Fibroblast of skin of right biceps (primary cell): ENCODE results near the gene MAPKAP1.
"Not testable (repeated sequence)": the region's sequence is repeated elsewhere in the genome, so short reads cannot be mapped to it uniquely, and the experiment has no call there.

ENCODE experiments used
- DNase-seq: peaks from one replicate; pipeline ENCODE4 v3.0.0-alpha.2; 2013

The MAPKAP1 gene

DNA sequence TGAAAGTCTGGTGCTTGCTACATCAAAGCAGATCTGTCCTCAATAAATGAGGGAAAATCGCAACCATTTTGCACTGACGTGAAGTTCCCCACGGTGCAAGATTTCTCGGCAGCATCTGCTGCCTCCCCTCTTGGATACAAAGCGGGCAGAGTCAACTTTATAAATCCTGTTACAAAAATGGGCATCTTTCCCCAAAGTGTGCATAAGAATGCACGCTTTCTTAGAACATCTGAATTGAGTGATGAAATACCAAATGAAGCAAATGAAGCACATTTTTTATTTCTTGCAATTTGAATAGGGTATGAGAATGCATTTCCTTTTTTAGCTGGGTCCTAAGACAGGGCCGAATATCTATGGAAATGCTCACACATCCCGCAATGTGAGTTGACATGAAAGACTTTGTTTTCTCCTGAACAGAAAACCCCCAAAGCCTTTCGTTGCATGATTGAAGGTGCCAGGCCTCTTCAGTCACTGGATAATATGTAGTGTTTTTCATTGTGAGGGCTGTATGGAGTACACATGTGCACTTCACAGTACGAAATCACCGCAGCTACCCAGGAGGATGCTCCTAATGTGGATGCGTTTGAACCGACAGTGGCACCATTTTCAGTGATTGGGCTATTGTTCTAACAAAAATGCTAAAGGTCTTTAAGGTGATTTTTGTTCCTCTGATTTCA lies 19.6 kb upstream of the MAPKAP1 start:
- no peak for DNase-seq

DNA sequence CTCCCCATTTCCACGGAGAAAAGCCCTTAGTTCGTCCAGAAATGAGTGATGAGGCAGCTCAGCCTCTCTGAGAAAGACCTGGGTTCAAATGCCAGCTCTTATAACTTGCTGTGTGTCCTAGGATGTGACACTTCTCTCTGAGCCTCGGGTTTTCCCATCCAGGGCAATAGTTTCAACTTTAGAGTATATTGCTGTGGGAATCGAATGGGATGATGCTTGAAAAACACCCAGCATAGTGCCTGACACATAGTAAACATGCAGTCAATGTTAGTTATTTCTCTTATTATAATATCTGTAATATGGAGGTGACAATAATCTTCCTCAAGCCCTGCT lies 430 bp upstream of the MAPKAP1 start:
- DNase-seq = no peak

DNA sequence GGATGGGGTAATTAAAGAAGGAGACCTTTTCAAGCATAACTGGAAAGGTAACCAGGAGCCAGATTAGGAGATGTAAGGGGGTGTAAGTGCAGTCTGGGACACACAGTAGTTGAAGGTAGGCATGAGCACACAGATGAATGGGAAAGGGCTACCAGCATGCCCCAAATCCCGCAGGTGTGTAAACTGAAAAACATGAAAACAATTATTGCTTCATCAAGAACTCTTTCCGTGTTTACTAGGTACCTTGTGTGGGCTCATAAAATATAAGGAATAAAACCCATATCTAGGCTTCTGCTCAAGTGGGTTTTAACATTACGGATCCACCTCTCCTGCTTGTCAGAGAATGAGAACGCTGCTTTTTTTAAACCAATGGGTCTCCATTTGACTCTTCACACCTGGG lies 1.1 kb downstream of the MAPKAP1 start:
- no peak for DNase-seq

DNA sequence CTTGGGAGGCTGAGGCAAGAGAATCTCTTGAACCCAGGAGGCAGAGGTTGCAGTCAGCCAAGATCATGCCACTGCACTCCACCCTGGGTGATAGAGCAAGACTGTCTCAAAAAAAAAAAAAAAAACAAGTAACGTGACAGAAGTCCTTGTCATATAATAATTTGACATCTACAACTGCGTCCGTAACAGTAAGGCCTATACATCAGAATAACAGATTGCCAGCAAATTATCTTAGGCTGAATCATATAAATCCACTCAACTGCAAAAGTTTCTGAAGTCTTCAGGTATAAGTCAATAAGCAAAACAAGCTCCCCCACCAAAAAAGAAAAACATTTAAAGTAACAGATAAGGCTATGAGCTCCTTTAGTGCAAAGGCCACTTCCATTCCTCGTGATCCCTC lies 3.3 kb downstream of the MAPKAP1 start:
- DNase-seq = no peak

DNA sequence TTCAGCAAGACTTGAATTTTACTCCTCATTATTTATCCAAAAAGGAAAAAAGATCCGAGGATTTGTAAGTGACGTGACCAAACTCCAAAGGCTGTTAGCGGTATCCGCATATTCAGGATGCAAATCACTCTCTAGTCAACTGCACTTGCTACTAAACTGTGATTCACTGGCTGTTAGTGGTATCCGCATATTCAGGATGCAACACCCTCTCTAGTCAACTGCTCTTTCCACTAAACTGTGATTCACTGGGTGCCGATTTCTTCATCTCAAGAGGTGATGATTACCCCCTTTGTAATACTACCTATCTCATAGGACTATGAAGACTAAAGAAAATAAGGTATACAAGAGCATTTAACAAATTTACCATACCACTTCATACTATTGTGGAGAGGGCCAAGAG lies 5.7 kb downstream of the MAPKAP1 start:
- peak; percentile 79 for DNase-seq

DNA sequence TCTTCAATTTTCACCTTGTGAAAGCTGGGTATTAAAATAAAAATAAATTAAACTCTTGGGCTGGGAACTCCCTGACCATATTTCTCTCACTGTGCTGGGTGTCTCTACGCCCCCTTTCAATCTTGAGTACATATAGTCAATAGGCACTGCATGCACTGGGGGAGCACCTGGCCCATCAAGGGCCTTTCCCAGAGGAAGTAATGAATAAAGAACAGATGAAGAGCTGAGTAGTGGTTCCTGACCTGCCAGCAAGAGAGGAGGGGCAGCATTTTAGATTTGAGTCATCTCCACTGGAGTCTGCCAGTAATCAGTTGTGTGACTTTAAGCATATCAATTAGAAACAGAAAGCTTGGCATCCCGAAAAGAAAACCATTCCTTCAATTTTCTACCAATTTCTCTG lies 6.2 kb downstream of the MAPKAP1 start:
- peak; percentile 35 for DNase-seq

DNA sequence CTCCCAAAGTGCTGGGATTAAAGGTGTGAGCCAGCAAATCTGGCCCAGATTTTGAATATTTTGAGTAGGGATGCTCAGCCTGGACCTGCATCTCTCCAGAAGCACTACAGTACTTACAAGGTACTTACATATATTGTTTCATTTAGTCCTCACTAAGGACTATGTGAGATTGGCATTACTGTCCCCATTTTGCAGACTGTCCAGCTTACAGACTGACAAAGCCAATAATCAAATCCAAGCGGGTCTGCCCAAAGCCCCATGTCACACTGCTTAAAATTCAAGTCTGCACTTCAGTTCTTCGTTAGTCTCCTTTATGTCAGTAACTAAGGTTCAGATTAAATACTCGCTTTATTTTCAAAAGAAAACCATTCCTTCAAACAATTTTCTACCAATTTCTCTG lies 7.1 kb downstream of the MAPKAP1 start:
- DNase-seq = no peak

DNA sequence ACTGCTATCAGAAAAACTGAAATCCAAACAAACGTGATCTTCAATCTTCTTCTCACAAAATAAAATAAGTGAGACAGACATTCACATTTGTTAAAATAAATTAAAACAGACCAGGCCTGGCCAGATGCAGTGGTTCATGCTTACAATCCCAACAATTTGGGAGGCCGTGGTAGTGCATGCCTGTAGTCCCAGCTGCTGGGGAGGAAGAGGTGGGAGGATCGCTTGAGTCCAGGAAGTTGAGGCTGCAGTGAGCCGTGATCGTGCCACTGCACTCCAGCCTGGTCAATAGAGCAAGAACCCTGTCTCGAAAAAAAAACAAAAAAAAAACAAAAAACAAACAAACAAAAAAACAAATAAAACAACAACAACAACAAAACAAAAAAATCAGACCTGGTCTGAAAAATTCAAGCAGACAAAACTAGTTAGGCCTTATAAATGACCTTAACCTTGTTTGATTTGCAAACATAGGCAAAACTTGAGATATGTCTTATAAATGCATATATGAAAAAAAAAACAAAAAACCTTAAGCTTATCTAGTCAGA lies 10.8 kb downstream of the MAPKAP1 start:
- DNase-seq = peak; percentile 3

DNA sequence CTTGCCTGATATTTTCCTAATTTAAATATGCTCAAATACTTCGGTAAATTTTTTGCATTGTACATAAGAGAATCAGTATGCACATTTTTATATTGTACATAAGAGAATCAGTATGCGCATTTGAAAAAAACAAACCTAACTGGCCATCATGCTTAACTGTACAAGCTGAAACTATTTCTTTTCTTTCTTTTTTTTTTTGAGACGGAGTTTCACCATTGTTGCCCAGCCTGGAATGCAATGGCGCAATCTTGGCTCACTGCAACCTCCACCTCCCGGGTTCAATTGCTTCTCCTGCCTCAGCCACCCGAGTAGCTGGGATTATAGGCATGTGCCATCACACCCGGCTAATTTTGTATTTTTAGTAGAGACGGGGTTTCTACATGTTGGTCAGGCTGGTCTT lies 11.5 kb downstream of the MAPKAP1 start:
- DNase-seq = peak; percentile 15

DNA sequence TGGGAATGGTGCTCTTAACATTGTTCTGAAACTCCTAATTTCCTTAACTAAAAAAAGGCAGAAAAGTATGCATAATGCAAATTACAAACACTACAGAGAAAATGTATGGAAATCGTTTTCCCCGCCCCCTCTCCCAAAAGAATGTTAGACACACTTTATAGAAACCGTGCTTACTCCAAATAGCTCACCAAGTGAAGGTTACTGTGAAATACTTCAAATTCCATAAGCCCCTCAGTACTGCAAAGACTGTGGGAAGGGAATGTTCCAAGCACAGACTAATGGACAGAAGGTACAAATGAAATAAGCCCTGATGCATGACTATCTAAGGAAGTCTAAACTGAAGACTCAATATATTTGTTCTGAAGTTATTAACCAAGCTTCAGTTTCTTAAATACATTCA lies 12.5 kb downstream of the MAPKAP1 start:
- peak; percentile 89 for DNase-seq

DNA sequence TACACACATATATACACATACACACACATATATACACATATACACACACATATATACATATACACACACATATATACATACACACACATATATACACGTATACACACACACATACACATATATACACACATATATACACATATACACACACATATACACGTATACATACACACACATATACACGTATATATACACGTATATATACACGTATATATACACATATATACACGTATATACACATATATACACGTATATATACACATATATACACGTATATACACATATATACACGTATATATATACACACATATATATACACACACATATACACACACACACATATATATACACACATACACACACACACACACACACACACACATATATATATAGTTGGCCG lies 13.5 kb downstream of the MAPKAP1 start:
- DNase-seq = not testable (repeated sequence)

DNA sequence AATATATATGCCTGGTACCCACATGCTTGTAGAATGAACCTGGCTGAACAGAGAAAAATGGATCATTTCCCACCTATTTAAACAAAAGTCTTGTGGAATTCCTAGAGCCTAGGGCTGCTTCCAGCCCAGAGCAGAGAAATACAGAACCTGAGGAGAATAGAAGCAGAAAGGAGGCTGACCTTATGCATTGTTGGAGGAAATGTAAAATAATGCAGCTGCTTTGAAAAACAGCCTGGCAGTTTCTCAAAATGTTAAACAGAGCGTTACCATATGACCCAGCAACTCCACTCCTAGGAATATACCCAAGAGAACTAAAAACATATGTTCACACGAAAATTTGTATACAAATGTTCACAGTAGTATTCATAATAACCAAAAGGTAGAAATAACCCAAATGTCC lies 15.1 kb downstream of the MAPKAP1 start:
- DNase-seq = no peak

DNA sequence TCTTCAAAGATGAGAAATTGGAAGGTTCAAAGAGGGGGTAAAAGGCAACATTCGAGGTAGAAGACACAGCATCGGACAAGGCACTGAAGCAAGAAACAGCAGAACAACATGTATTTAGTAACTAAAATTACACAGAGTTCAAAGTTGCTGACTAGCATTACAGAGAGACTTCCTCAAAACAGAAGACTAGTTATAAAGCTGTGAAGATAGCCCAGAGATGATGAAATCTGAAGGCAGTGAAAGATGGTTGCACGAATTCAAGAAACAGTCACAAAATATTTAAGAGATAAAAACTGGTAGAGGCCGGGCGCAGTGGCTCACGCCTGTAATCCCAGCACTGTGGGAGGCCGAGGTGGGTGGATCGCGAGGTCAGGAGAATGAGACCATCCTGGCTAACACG lies 16.3 kb downstream of the MAPKAP1 start:
- DNase-seq = no peak

DNA sequence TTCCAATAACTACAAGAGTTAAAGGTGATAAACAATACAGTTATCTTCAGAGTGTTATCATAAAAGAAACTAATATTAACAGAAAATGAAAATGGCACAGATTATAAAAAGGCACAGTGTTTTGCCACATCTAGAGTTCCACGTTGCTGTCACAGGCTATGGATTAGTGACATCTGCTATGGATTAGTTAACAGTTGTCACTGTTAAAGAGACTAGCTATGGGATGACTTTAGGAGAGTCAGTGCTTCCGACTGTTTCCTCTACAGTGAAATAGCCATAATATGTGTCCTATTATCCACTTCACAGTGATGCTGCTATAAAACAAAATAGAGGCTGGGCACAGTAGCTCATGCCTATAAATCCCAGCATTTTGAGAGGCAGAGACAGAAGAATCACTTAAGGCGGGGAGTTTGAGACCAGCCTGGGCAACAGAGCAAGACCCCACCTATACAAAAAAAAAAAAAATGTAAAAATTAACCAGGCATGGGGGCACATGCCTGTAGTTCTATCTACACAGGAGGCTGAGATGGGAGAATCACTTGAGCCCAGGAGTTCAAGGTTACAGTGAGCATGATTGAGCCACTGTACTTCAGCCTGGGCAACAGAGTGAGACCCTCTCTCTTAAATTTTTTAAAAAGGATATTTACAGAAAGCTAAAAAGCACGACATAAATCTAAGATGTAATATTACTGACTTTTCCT lies 19.7 kb downstream of the MAPKAP1 start:
- no peak for DNase-seq

DNA sequence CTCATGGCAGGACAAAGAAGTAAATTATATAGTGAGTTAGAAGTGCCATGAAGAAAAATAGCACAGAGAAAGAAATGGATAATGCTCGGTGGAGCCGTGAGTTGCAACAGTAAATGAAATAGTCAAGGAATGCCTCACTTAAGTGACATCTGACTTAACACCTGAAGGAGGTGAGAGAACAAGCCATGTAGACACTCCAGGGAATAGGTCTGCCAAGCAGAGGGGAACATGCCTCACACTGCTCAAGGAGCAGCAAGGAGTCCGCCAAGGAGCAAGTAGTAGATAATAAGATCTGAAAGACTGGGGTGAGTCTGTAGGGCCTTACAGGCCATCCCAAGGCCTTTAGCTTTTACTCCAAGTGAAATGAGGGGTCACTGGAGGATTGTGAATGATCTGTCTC lies 21.8 kb downstream of the MAPKAP1 start:
- DNase-seq = no peak

DNA sequence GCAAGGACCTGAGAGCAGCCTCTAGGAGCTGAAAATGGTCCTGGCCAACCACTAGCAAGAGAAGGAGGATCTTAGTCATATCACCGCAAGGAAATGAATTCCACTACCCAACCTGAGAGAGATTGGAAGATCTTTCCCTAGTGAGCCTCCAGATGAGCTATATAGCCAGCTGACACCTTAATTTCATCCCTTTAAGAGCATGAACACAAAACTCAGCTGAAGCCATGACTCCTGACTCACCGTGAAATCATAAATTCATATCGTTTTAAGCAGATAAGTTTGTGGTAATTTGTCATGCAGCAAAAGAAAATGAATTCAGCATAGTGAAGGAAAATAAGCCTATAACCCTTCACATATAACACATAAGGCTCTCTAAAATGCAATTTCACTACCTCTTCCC lies 23.5 kb downstream of the MAPKAP1 start:
- DNase-seq = peak; percentile 81

DNA sequence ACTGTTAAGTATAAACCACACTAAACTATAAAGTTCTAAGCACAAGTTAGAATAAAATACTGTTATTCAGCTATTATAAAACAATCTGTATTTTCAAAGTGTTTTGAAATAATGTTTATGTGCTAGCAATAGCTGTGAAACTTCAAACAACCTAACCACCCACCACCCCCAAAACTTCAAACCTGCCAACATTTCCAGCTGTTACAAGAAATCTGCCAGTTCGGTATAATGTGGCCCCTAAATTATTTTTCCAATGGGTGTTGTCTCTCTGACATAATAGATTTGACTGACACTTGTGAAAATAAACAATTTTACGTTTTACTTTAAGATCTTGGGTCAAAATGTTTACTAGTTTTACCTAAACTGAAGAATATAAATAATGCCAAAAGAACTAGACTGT lies 24.7 kb downstream of the MAPKAP1 start:
- no peak for DNase-seq

DNA sequence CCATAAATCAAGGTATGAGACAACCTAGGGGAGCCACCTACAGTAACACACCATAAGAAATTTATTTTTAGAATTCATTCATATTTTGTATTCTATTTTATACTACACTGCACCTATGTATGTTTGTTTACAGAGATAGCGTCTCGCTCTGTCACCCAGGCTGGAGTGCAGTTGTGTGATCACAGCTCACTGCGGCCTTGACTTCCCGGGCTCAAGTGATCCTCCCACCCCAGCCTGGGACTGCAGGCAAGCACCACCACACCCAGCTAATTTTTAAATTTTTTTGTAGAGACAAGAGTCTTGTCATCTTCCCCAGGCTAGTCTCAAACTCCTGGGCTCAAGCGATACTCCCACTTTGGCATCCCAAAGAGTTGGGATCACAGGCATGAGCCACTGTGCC lies 25.4 kb downstream of the MAPKAP1 start:
- no peak for DNase-seq

DNA sequence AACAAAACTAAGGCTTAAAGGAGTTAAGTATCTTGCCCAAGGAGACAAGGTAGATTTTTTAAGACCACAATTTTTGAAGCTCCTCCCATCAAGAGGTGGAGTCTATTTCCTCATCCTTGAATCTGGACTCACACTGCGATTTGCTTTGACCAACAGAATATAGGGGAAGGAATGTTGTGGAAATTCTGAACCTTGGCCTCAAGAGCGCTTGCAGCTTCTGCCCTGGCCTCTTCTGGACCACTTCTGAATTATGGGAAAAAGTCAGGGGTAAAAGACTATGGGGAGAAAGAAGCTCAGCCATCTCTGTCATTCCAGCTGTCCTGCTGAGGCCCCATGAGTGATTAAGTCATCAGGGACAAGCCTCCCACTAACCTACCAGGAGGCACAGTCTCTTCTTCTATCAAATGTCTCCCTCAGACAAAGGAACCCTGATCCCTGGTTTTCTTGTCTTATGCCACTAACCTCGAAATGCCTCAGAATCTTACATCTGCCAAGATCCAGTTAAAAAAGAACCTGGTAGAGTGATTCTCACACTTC lies 25.9 kb downstream of the MAPKAP1 start:
- no peak for DNase-seq

DNA sequence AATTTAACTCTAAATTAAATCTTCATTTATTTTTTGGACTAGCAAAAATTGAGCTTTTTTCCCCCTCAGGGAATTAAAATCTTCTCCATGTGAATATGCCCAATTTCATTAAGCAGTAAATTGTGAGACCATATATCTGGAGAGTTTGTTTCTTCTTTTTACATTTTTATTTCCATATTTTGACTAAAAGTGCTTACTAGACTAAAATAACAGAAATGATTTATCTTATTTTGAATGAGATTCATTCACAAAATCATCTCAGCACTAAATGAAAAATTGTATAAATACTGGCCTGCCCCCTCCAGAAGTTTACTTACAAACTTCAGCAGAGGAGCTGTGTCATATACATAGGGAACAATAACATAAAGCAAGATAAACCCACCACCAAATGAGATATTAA lies 26.6 kb downstream of the MAPKAP1 start:
- no peak for DNase-seq

DNA sequence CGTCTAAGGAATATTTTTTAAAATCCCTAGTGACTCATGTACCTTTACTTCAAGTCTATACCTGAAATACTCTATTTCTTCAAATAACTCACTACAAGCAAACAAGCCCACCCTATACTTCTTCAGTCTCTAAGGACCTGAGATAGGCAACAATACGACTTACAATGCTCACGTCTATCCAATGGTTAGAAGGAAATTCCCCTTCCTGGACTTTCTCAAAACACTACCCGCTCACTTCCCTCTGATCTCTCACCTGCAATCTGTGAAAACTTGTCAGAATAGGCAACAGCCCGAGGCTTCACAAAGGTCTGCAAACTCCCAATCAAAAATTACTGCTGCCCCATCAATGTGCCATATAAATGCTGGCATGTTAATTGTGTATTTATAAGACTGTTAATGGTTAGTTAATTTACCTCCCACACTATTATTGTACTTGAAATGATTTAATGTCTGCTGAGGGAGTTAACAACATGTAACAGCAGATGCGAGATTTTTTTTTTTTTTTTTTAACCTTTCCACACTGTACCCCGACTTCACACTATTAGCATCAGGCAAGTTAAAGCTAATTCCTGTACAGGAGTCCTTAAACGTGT lies 27.3 kb downstream of the MAPKAP1 start:
- DNase-seq = no peak

DNA sequence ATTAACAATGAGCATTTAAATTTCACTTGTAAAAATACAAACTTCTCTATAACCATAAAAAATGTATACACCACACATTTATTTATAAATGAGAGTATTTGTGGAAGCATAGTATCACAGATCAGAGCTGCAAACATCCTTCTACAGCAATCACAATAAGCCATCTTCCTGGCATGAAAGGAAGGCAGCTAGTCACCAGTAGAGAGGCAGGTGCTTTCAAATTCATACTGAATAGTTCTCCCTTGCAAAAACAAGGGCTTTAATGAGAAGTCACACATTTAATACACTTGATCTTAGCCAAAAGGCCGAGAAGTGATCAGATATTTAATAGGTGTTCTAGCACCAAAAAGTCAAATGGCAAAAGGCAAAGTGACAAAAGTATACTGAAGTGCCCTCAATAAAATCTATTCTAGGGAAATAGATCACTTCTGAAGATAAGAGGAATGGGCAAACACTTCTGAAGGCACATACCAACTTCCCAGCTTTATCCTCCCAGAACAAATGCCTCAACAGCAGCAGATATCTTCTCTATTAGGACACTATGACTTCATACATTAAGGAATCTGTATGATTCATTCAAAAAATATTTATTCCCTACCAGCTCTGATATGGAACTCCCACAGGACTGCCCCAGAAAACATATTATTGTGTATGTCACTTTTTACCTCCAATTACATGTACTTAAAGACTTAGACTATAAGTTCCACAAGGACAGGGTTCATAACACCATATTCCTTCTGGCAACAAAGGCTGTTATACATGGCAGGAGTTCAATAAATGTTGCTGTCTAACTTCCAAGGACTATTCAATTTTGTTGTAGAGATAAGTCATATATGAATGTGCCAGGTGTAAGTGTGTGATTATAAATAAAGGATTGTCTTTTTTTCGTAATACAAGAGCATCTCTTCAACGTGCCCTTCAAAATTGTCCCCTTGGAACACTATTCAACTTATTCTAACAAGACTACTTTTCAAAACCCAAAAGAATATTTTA lies 31.7 kb downstream of the MAPKAP1 start:
- peak; percentile 90 for DNase-seq

DNA sequence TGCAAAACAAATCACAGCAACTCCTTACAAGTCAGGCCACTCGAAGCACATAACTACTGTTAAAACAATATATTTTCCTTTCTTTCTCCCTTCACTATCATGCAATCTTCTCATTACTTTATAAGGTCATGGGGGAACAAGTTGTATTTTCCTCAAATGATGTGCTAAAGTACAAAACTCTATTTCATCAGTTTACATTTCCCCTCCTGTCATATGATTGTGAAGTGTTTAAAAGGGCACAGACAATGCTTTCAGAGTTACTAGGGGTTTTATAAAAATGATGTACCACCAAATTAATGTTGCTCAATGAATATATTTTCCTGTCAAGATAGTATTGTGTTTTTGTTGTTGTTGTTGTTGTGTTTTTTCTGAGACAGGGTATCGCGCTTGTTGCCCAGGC lies 34.1 kb downstream of the MAPKAP1 start:
- DNase-seq = no peak
